MM.1S (cell line): Measurements from ENCODE around the gene UPP1.

Source experiments
- DNase-seq: peaks from one replicate; pipeline ENCODE4 v3.0.0-alpha.2; 2015
- H2AFZ ChIP-seq: fragments of 300-600 bp; sonication (generic); 2 replicates; pipeline ENCODE4 v1.6.0; 2016; ENCODE audit warnings: antibody characterized with exemption, low read length
- H3F3A ChIP-seq: fragments of 300-600 bp; sonication (generic); 2 replicates; pipeline ENCODE4 v1.6.1; 2016; ENCODE audit warnings: mild to moderate bottlenecking, antibody characterized with exemption, low read length, moderate library complexity, mixed read lengths; ENCODE audit not compliant: insufficient read depth
- H3K27ac ChIP-seq: fragments of 300-600 bp; sonication (generic); 2 replicates; pipeline ENCODE4 v1.5.1; 2016; ENCODE audit warnings: mild to moderate bottlenecking, low read length
- H3K27me3 ChIP-seq: fragments of 300-600 bp; sonication (generic); replicated peaks from 2 replicates; pipeline ENCODE4 v1.6.0; 2016; ENCODE audit warnings: low read length; ENCODE audit not compliant: insufficient read depth
- H3K36me3 ChIP-seq: fragments of 300-600 bp; sonication (generic); replicated peaks from 2 replicates; pipeline ENCODE4 v1.6.1; 2016; ENCODE audit warnings: mild to moderate bottlenecking, low read length, mixed read lengths; ENCODE audit not compliant: insufficient read depth
- H3K4me1 ChIP-seq: fragments of 300-600 bp; sonication (generic); 2 replicates; pipeline ENCODE4 v1.6.1; 2016; ENCODE audit warnings: low read length, mixed read lengths
- H3K4me2 ChIP-seq: fragments of 300-600 bp; sonication (generic); 2 replicates; pipeline ENCODE4 v1.6.0; 2016; ENCODE audit warnings: low read depth, low read length
- H3K4me3 ChIP-seq: fragments of 300-600 bp; sonication (generic); 2 replicates; pipeline ENCODE4 v1.5.1; 2016; ENCODE audit warnings: low read length, mixed read lengths
- H3K79me2 ChIP-seq: fragments of 300-600 bp; sonication (generic); 2 replicates; pipeline ENCODE4 v1.6.1; 2016; ENCODE audit warnings: mixed run types, low read length, mixed read lengths
- H3K9ac ChIP-seq: fragments of 300-600 bp; sonication (generic); 2 replicates; pipeline ENCODE4 v1.6.1; 2016; ENCODE audit warnings: low read length, mixed read lengths
- H3K9me2 ChIP-seq: fragments of 300-600 bp; sonication (generic); replicated peaks from 2 replicates; pipeline ENCODE4 v1.6.1; 2016; ENCODE audit warnings: mild to moderate bottlenecking, low read length, mixed read lengths; ENCODE audit not compliant: insufficient read depth
- H3K9me3 ChIP-seq: fragments of 300-600 bp; sonication (generic); replicated peaks from 2 replicates; pipeline ENCODE4 v1.6.1; 2016; ENCODE audit warnings: mild to moderate bottlenecking, low read length, mixed read lengths; ENCODE audit not compliant: insufficient read depth
- H4K20me1 ChIP-seq: fragments of 300-600 bp; sonication (generic); 2 replicates; pipeline ENCODE4 v1.6.1; 2016; ENCODE audit warnings: mild to moderate bottlenecking, low read length, moderate library complexity, mixed read lengths; ENCODE audit not compliant: insufficient read depth
- EZH2 ChIP-seq: fragments of 300-600 bp; sonication (generic); optimal IDR thresholded peaks from 2 replicates; pipeline ENCODE3; 2017; ENCODE audit warnings: low read depth, mild to moderate bottlenecking, antibody characterized with exemption, low read length, mixed read lengths
- EZH2phosphoT487 ChIP-seq: fragments of 300-600 bp; sonication (generic); IDR thresholded peaks from 2 replicates; pipeline ENCODE4 v1.6.1; 2018; ENCODE audit warnings: antibody characterized with exemption, low read length
- TF ChIP-seq, protein P1 (sequence below): fragments of 300-600 bp; sonication (generic); IDR thresholded peaks from 2 replicates; pipeline ENCODE4 v1.5.1; 2016; ENCODE audit warnings: antibody characterized with exemption, low read length, mixed read lengths

Gene UPP1

DNA sequence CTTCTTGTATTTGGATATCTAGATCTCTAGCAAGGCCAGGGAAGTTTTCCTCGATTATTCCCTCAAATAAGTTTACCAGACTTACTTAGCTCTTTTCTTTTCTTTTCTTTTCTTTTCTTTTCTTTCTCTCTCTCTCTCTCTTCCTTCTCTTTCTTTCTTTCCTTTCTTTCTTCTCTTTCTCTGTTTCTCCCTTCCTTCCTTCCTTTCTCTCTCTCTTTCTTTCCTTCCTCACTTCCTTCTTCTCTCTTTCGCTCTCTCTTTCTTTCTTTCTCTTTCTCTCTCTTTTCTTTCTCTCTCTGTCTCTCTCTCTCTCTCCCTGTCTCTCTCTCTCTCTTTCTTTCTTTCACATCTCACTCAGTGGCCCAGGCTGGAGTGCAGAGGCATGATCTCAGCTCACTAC is 37.0 kb downstream of the UPP1 start:
- Histone ChIP-seq H3K9me2 (no peaks in the 10 kb centered on the region), H3K9ac (no peak overlapping the region), H3K4me1 (no peaks in the 10 kb centered on the region), H3K79me2 (no peaks in the 10 kb centered on the region), H3K27me3 (no peaks in the 10 kb centered on the region), H4K20me1 (no peaks in the 10 kb centered on the region), H3K4me2 (no peak overlapping the region), H2AFZ (no peak overlapping the region), H3K36me3 (no peaks in the 10 kb centered on the region), H3K27ac (no peak overlapping the region), H3K9me3 (no peaks in the 10 kb centered on the region), H3F3A (no peaks in the 10 kb centered on the region), H3K4me3 (no peak overlapping the region)
- TF ChIP-seq, protein P1, sequence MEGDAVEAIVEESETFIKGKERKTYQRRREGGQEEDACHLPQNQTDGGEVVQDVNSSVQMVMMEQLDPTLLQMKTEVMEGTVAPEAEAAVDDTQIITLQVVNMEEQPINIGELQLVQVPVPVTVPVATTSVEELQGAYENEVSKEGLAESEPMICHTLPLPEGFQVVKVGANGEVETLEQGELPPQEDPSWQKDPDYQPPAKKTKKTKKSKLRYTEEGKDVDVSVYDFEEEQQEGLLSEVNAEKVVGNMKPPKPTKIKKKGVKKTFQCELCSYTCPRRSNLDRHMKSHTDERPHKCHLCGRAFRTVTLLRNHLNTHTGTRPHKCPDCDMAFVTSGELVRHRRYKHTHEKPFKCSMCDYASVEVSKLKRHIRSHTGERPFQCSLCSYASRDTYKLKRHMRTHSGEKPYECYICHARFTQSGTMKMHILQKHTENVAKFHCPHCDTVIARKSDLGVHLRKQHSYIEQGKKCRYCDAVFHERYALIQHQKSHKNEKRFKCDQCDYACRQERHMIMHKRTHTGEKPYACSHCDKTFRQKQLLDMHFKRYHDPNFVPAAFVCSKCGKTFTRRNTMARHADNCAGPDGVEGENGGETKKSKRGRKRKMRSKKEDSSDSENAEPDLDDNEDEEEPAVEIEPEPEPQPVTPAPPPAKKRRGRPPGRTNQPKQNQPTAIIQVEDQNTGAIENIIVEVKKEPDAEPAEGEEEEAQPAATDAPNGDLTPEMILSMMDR, result no peak
- TF ChIP-seq EZH2 (no peak), EZH2phosphoT487 (no peak)
- DNase-seq, result no peak

- Histone ChIP-seq H3F3A (no peaks in the 10 kb centered on the region), H3K27ac (no peak overlapping the region), H3K9me3 (no peaks in the 10 kb centered on the region), H3K27me3 (no peaks in the 10 kb centered on the region), H3K36me3 (no peaks in the 10 kb centered on the region), H2AFZ (no peak overlapping the region), H3K9me2 (no peaks in the 10 kb centered on the region), H3K4me1 (no peaks in the 10 kb centered on the region), H3K9ac (no peak overlapping the region), H3K4me3 (no peak overlapping the region), H4K20me1 (no peaks in the 10 kb centered on the region), H3K79me2 (no peaks in the 10 kb centered on the region), H3K4me2 (no peak overlapping the region)
- no peak for DNase-seq
- TF ChIP-seq EZH2phosphoT487 (no peak), EZH2 (no peak)
- TF ChIP-seq, protein P1, result no peak
Observed at GRCh38 chr7:48130658-48131108, 41.6 kb downstream of the UPP1 start.

GRCh38 chr7:48132792-48133191 is 43.7 kb downstream of the UPP1 start:
- no peaks in the 10 kb centered on the region for H3K27me3 ChIP-seq
- no peaks in the 10 kb centered on the region for H3K4me1 ChIP-seq
- no peaks in the 10 kb centered on the region for H3K9me2 ChIP-seq
- no peaks in the 10 kb centered on the region for H3K79me2 ChIP-seq
- no peaks in the 10 kb centered on the region for H3F3A ChIP-seq
- DNase-seq, result no peak
- no peak overlapping the region for H3K4me3 ChIP-seq
- no peak overlapping the region for H3K4me2 ChIP-seq
- no peak overlapping the region for H2AFZ ChIP-seq
- H3K9me3 ChIP-seq, result no peaks in the 10 kb centered on the region
- TF ChIP-seq, protein P1, result no peak
- TF ChIP-seq EZH2phosphoT487 (no peak), EZH2 (no peak)
- H3K36me3 ChIP-seq, result no peaks in the 10 kb centered on the region
- no peaks in the 10 kb centered on the region for H4K20me1 ChIP-seq
- no peak overlapping the region for H3K27ac ChIP-seq
- no peak overlapping the region for H3K9ac ChIP-seq
